GM23338 (cell line): Measurements from ENCODE around the gene REV3L. TPM values are rescaled to one million over a fixed set of nuclear protein-coding genes. Genes with fewer than 3 reads are reported as not detected.
"Not testable (repeated sequence)": the region's sequence is repeated elsewhere in the genome, so short reads cannot be mapped to it uniquely, and the experiment has no call there.

ENCODE experiments used
- ATAC-seq: fragments of 200-7000 bp; cut with Tn5 transposase; 3 replicates; pipeline ENCODE4 v1.9.1; 2020
- DNase-seq: peaks from one replicate; pipeline ENCODE4 v3.0.0-alpha.2; 2015; ENCODE audit warnings: low spot score
- H2AFZ ChIP-seq: fragments of 200-600 bp; sonication (generic); 2 replicates; pipeline ENCODE4 v1.8.0; 2016; ENCODE audit warnings: antibody characterized with exemption, mild to moderate bottlenecking, moderate library complexity
- H3F3A ChIP-seq: fragments of 200-600 bp; sonication (generic); replicated peaks from 2 replicates; pipeline ENCODE4 v1.8.0; 2017; ENCODE audit warnings: antibody characterized with exemption, mixed run types, low read depth
- H3K27ac ChIP-seq: fragments of 200-600 bp; sonication (generic); 2 replicates; pipeline ENCODE4 v1.6.1; 2016; ENCODE audit warnings: low read depth
- H3K27me3 ChIP-seq: fragments of 200-600 bp; sonication (generic); 2 replicates; pipeline ENCODE4 v1.8.0; 2016; ENCODE audit warnings: mild to moderate bottlenecking, mixed run types, moderate library complexity; ENCODE audit not compliant: insufficient read depth
- H3K36me3 ChIP-seq: fragments of 200-600 bp; sonication (generic); 2 replicates; pipeline ENCODE4 v1.8.0; 2016; ENCODE audit warnings: mild to moderate bottlenecking; ENCODE audit not compliant: insufficient read depth
- H3K4me1 ChIP-seq: fragments of 200-600 bp; sonication (generic); 2 replicates; pipeline ENCODE4 v1.8.0; 2016; ENCODE audit warnings: mild to moderate bottlenecking, moderate library complexity; ENCODE audit not compliant: insufficient read depth
- H3K4me2 ChIP-seq: fragments of 200-600 bp; sonication (generic); 2 replicates; pipeline ENCODE4 v1.7.1; 2017; ENCODE audit warnings: mixed run types
- H3K4me3 ChIP-seq: fragments of 200-600 bp; sonication (generic); 2 replicates; pipeline ENCODE4 v1.6.1; 2016; ENCODE audit warnings: mixed run types
- H3K79me2 ChIP-seq: fragments of 200-600 bp; sonication (generic); replicated peaks from 2 replicates; pipeline ENCODE4 v1.8.0; 2017; ENCODE audit warnings: mild to moderate bottlenecking; ENCODE audit not compliant: insufficient read depth
- H3K9me2 ChIP-seq: fragments of 200-600 bp; sonication (generic); 2 replicates; pipeline ENCODE4 v1.8.0; 2017; ENCODE audit not compliant: insufficient read depth
- H4K20me1 ChIP-seq: fragments of 200-600 bp; sonication (generic); replicated peaks from 2 replicates; pipeline ENCODE4 v1.8.0; 2017; ENCODE audit warnings: mild to moderate bottlenecking; ENCODE audit not compliant: insufficient read depth
- H3K27ac Mint-ChIP-seq: 2 replicates; pipeline ENCODE4 v1.8.0; 2020; ENCODE audit warnings: inconsistent platforms, mild to moderate bottlenecking, moderate library complexity, mixed read lengths
- H3K27me3 Mint-ChIP-seq: 3 replicates; pipeline ENCODE4 v1.8.0; 2022; ENCODE audit warnings: low read depth, mild to moderate bottlenecking, moderate library complexity, mixed read lengths, inconsistent platforms; ENCODE audit not compliant: insufficient read depth, poor library complexity
- H3K36me3 Mint-ChIP-seq: 3 replicates; pipeline ENCODE4 v1.8.0; 2021; ENCODE audit warnings: low read depth, mild to moderate bottlenecking, inconsistent platforms, moderate library complexity, mixed read lengths
- H3K4me1 Mint-ChIP-seq: 3 replicates; pipeline ENCODE4 v1.8.0; 2020; ENCODE audit warnings: mild to moderate bottlenecking, inconsistent platforms, mixed read lengths
- H3K4me3 Mint-ChIP-seq: 3 replicates; pipeline ENCODE4 v1.8.0; 2021; ENCODE audit warnings: moderate library complexity, mild to moderate bottlenecking, inconsistent platforms, mixed read lengths
- H3K9me3 Mint-ChIP-seq: 3 replicates; pipeline ENCODE4 v1.8.0; 2020; ENCODE audit warnings: moderate library complexity, mild to moderate bottlenecking, inconsistent platforms, mixed read lengths
- CREB1 ChIP-seq: fragments of 250-450 bp; sonication (Bioruptor Pico); IDR thresholded peaks from 2 replicates; pipeline ENCODE4 v1.5.0; 2020; ENCODE audit warnings: low read depth, mild to moderate bottlenecking, moderate library complexity
- polyA plus RNA-seq: library from polyadenylated mRNA; unstranded; fragments of >200 nt; fragmentation: Nextera tagmentation; extraction: Ambion mirVana; gene quantifications from 2 replicates; pipeline ENCODE4 v1.2.1, GENCODE V29; 2016
- total RNA-seq: library from RNA; depleted of rRNA; stranded (reverse); fragments of >200 nt; shearing (Covaris generic); gene quantifications from 2 replicates; pipeline ENCODE4 v1.2.3, GENCODE V29; 2014
- TF ChIP-seq, protein P1 (sequence below): fragments of 250-450 bp; sonication (Bioruptor Pico); IDR thresholded peaks from 2 replicates; pipeline ENCODE4 v1.5.0; 2020; ENCODE audit warnings: mild to moderate bottlenecking, moderate library complexity

Gene REV3L
- total and polyA plus RNA-seq, 2 experiments from 2014 or later = 8.3 to 13.1 TPM

DNA sequence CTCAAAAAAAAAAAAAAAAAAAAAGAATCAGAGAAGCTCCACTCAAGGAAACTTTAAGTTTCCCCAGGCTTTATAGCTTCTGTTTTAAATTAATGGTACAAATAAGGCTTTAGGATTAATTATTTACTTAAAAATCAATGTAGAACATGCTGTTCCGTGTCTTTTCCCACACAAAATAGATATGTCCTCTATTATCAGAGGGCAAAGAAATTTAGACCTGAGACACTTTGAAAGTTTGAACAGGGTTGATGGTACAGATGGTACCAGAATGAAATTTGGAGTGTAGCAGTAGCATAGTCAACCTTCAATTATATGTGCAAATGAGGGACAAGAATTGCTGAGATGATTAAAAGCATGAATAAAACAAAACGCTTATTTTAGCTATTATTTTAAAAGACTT, 32.2 kb upstream of the REV3L start (continued):
- TF ChIP-seq, protein P1, sequence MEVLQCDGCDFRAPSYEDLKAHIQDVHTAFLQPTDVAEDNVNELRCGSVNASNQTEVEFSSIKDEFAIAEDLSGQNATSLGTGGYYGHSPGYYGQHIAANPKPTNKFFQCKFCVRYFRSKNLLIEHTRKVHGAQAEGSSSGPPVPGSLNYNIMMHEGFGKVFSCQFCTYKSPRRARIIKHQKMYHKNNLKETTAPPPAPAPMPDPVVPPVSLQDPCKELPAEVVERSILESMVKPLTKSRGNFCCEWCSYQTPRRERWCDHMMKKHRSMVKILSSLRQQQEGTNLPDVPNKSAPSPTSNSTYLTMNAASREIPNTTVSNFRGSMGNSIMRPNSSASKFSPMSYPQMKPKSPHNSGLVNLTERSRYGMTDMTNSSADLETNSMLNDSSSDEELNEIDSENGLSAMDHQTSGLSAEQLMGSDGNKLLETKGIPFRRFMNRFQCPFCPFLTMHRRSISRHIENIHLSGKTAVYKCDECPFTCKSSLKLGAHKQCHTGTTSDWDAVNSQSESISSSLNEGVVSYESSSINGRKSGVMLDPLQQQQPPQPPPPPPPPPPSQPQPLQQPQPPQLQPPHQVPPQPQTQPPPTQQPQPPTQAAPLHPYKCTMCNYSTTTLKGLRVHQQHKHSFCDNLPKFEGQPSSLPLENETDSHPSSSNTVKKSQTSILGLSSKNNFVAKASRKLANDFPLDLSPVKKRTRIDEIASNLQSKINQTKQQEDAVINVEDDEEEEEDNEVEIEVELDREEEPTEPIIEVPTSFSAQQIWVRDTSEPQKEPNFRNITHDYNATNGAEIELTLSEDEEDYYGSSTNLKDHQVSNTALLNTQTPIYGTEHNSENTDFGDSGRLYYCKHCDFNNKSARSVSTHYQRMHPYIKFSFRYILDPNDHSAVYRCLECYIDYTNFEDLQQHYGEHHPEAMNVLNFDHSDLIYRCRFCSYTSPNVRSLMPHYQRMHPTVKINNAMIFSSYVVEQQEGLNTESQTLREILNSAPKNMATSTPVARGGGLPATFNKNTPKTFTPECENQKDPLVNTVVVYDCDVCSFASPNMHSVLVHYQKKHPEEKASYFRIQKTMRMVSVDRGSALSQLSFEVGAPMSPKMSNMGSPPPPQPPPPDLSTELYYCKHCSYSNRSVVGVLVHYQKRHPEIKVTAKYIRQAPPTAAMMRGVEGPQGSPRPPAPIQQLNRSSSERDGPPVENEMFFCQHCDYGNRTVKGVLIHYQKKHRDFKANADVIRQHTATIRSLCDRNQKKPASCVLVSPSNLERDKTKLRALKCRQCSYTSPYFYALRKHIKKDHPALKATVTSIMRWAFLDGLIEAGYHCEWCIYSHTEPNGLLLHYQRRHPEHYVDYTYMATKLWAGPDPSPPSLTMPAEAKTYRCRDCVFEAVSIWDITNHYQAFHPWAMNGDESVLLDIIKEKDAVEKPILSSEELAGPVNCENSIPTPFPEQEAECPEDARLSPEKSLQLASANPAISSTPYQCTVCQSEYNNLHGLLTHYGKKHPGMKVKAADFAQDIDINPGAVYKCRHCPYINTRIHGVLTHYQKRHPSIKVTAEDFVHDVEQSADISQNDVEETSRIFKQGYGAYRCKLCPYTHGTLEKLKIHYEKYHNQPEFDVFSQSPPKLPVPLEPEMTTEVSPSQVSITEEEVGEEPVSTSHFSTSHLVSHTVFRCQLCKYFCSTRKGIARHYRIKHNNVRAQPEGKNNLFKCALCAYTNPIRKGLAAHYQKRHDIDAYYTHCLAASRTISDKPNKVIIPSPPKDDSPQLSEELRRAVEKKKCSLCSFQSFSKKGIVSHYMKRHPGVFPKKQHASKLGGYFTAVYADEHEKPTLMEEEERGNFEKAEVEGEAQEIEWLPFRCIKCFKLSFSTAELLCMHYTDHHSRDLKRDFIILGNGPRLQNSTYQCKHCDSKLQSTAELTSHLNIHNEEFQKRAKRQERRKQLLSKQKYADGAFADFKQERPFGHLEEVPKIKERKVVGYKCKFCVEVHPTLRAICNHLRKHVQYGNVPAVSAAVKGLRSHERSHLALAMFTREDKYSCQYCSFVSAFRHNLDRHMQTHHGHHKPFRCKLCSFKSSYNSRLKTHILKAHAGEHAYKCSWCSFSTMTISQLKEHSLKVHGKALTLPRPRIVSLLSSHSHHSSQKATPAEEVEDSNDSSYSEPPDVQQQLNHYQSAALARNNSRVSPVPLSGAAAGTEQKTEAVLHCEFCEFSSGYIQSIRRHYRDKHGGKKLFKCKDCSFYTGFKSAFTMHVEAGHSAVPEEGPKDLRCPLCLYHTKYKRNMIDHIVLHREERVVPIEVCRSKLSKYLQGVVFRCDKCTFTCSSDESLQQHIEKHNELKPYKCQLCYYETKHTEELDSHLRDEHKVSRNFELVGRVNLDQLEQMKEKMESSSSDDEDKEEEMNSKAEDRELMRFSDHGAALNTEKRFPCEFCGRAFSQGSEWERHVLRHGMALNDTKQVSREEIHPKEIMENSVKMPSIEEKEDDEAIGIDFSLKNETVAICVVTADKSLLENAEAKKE = no peak
- no peak for TF ChIP-seq CREB1

DNA sequence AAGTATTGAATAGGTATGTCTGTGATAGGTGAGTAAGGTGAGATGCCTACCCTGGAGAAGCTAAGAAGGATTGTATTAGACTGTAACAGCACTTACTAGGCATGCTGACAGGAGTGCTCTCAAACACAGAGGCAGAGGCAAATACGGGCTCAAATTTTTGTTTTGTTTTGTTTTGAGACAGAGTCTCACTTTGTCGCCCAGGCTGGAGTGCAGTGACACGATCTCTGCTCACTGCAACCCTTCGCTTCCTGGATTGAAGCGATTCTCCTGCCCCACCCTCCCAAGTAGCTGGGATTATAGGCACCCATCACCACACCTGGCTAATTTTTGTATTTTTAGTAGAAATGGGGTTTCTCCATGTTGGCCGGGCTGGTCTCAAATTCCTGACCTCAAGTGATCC, 31.5 kb upstream of the REV3L start:
- peaks cover 14% of the 10 kb centered on the region; the same call in 2 of the 3 replicates for H3K4me1 Mint-ChIP-seq
- not testable (repeated sequence) for H3K36me3 ChIP-seq, H3F3A ChIP-seq, H3K4me2 ChIP-seq, H3K27ac ChIP-seq, H3K27me3 Mint-ChIP-seq, H2AFZ ChIP-seq, H3K9me2 ChIP-seq, H3K79me2 ChIP-seq, ATAC-seq, H4K20me1 ChIP-seq, H3K4me1 ChIP-seq, H3K9me3 Mint-ChIP-seq, H3K4me3 Mint-ChIP-seq, DNase-seq, H3K27ac Mint-ChIP-seq, H3K36me3 Mint-ChIP-seq, H3K4me3 ChIP-seq, H3K27me3 ChIP-seq

DNA sequence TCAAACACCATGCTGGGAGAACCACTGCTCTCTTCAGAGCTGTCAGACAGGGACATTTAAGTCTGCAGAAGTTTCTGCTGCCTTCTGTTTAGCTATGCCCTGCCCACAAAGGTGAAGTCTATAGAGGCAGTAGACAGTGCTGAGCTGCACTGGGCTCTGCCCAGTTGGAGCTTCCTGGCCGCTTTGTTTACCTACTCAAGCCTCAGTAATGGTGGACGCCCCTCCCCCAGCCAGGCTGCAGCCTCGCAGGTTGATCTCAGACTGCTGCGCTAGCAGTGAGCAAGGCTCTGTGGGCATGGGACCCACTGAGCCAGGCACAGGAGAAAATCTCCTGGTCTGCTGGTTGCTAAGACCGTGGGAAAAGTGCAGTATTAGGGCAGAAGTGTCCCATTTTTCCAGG, 24.2 kb upstream of the REV3L start:
- DNase-seq = peak; percentile 42
- not testable (repeated sequence) for H3K4me3 Mint-ChIP-seq, H3K27me3 Mint-ChIP-seq, H3F3A ChIP-seq, H3K27ac ChIP-seq, H3K4me3 ChIP-seq, H3K36me3 ChIP-seq, H3K9me2 ChIP-seq, H4K20me1 ChIP-seq, H2AFZ ChIP-seq, H3K27me3 ChIP-seq
- Histone ChIP-seq H3K79me2 (peaks cover 35% of the 10 kb centered on the region), H3K4me1 (peaks cover 19% of the 10 kb centered on the region), H3K4me2 (peak overlapping the region; percentile 60)
- Mint-ChIP-seq H3K4me1 (peaks cover 26% of the 10 kb centered on the region), H3K9me3 (peaks cover 18% of the 10 kb centered on the region; the same call in 2 of the 3 replicates), H3K27ac (peak overlapping the region; percentile 31; the same call in 1 of the 2 replicates), H3K36me3 (peaks cover 23% of the 10 kb centered on the region; the same call in 2 of the 3 replicates)
- ATAC-seq = peak; percentile 84

DNA sequence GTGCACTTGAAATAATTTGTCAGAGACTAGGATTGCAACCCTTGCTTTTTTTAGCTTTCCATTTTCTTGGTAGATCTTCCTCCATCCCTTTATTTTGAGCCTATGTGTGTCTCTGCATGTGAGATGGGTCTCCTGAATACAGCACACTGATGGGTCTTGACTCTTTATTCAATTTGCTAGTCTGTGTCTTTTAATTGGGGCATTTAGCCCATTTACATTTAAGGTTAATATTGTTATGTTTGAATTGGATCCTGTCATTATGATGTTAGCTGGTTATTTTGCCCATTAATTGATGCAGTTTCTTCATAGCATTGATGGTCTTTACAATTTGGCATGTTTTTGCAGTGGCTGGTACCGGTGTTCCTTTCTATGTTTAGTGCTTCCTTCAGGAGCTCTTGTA, 22.5 kb upstream of the REV3L start:
- not testable (repeated sequence) for H3K9me2 ChIP-seq, H3K27me3 ChIP-seq, H4K20me1 ChIP-seq, H3K4me3 Mint-ChIP-seq, H3K36me3 ChIP-seq, H3F3A ChIP-seq, DNase-seq, ATAC-seq, H3K27me3 Mint-ChIP-seq, H3K4me2 ChIP-seq, H3K4me3 ChIP-seq, H3K27ac ChIP-seq, H3K27ac Mint-ChIP-seq, H2AFZ ChIP-seq
- Histone ChIP-seq H3K4me1 (peaks cover 19% of the 10 kb centered on the region), H3K79me2 (peaks cover 44% of the 10 kb centered on the region)
- H3K36me3 Mint-ChIP-seq = peaks cover 23% of the 10 kb centered on the region; the same call in 2 of the 3 replicates
- peaks cover 18% of the 10 kb centered on the region; the same call in 2 of the 3 replicates for H3K9me3 Mint-ChIP-seq
- peaks cover 35% of the 10 kb centered on the region for H3K4me1 Mint-ChIP-seq
